Caco-2 (cell line): ENCODE data around the gene LTBP1. TPM values are rescaled to one million over a fixed set of nuclear protein-coding genes. Genes with fewer than 3 reads are reported as not detected.

Experiments used
- BruUV-seq: library from RNA; stranded (reverse); fragments of 400-500 nt; replicated peaks from 2 replicates; lab custom pipeline; 2021; lab: Mats Ljungman, UMichigan
- CTCF ChIA-PET: fragments of 300-600 bp; sonication (Branson Sonifier 250); formaldehyde crosslinking; loops from one replicate; lab custom pipeline; 2022; ENCODE audit warnings: antibody characterized with exemption; lab: Charles Lee
- POLR2A ChIA-PET: fragments of 300-600 bp; sonication (Branson Sonifier 250); formaldehyde crosslinking; loops from one replicate; lab custom pipeline; 2022; ENCODE audit warnings: antibody characterized with exemption; lab: Charles Lee
- DNase-seq, 2 experiments: peaks; one replicate each; pipeline versions ENCODE4 v3.0.0 to v3.0.0-alpha.2; 2020 to 2022
- H3K27me3 ChIP-seq: replicated peaks from 2 replicates; pipeline ENCODE4 v1.6.0; 2011; ENCODE audit warnings: low read length; ENCODE audit not compliant: control insufficient read depth, insufficient read depth
- H3K36me3 ChIP-seq: 2 replicates; pipeline ENCODE4 v1.5.1; 2011; ENCODE audit warnings: low read length; ENCODE audit not compliant: control insufficient read depth, insufficient read depth
- H3K4me1 ChIP-seq: fragments of 250-450 bp; sonication (Bioruptor Pico); 2 replicates; pipeline ENCODE4 v1.5.1; 2020; ENCODE audit warnings: mild to moderate bottlenecking
- H3K4me3 ChIP-seq: 2 replicates; pipeline ENCODE4 v1.5.1; 2011; ENCODE audit warnings: low read depth, mild to moderate bottlenecking, control low read depth, low read length
- H3K9me3 ChIP-seq: fragments of 250-450 bp; sonication (Bioruptor Pico); 2 replicates; pipeline ENCODE4 v1.5.1; 2020; ENCODE audit warnings: mild to moderate bottlenecking, moderate library complexity
- H3K27ac Mint-ChIP-seq: one replicate; pipeline ENCODE4 v1.8.0; 2022; ENCODE audit warnings: mixed read lengths; ENCODE audit not compliant: unreplicated experiment
- H3K27me3 Mint-ChIP-seq: one replicate; pipeline ENCODE4 v1.8.0; 2022; ENCODE audit warnings: mixed read lengths; ENCODE audit not compliant: insufficient read depth, unreplicated experiment
- H3K36me3 Mint-ChIP-seq: one replicate; pipeline ENCODE4 v1.8.0; 2022; ENCODE audit warnings: mild to moderate bottlenecking, mixed read lengths; ENCODE audit not compliant: insufficient read depth, unreplicated experiment
- H3K4me1 Mint-ChIP-seq: one replicate; pipeline ENCODE4 v1.8.0; 2022; ENCODE audit warnings: low read depth, mixed read lengths; ENCODE audit not compliant: unreplicated experiment
- H3K4me3 Mint-ChIP-seq: one replicate; pipeline ENCODE4 v1.8.0; 2022; ENCODE audit warnings: mild to moderate bottlenecking, moderate library complexity, mixed read lengths; ENCODE audit not compliant: unreplicated experiment
- H3K9me3 Mint-ChIP-seq: one replicate; pipeline ENCODE4 v1.8.0; 2022; ENCODE audit warnings: mixed read lengths; ENCODE audit not compliant: unreplicated experiment
- CTCF ChIP-seq, 2 experiments: fragments of 200-600 bp in 1 of 2; IDR thresholded peaks; 1 replicate in 1 of 2; 2 replicates in 1 of 2; pipeline versions ENCODE4 v1.5.1 to v1.8.0; 2011 to 2022; ENCODE audit warnings: antibody characterized with exemption in 1 of 2, control low read depth in 1 of 2, inconsistent platforms in 1 of 2, low read depth in 1 of 2, low read length in 1 of 2, mild to moderate bottlenecking in 1 of 2, moderate library complexity in 1 of 2; ENCODE audit not compliant: insufficient read depth in 1 of 2, severe bottlenecking in 1 of 2, unreplicated experiment in 1 of 2
- intact Hi-C: fragments of 100-400 bp; cut with micrococcal nuclease; formaldehyde crosslinking; loops from one replicate; pipeline ENCODE4 v1.10.0; 2022; ENCODE audit not compliant: unreplicated experiment
- total RNA-seq: library from RNA; stranded (reverse); gene quantifications from 2 replicates; pipeline ENCODE4 v1.2.3, GENCODE V29; 2022

LTBP1 gene
- total RNA-seq, 1 experiment from 2014 or later: 64.2 TPM

GRCh38 chr2:33011373-33011772 lies 64.6 kb downstream of the LTBP1 start:
- Histone ChIP-seq H3K4me1 (peaks cover 34% of the 10 kb centered on the region), H3K27me3 (no peaks in the 10 kb centered on the region), H3K36me3 (no peaks in the 10 kb centered on the region), H3K9me3 (no peaks in the 10 kb centered on the region), H3K4me3 (no peak overlapping the region)
- ChIA-PET CTCF (no interaction called here), POLR2A (no interaction called here)
- TF ChIP-seq CTCF (IDR thresholded peaks at IDR 0.05; ENCODE audit: insufficient read depth in 1 of 2, low read depth in 1 of 2, low read length in 1 of 2, severe bottlenecking in 1 of 2, unreplicated experiment in 1 of 2): no peak
- Mint-ChIP-seq H3K4me3 (no peak overlapping the region), H3K36me3 (no peaks in the 10 kb centered on the region), H3K27ac (no peak overlapping the region), H3K9me3 (no peaks in the 10 kb centered on the region), H3K27me3 (no peaks in the 10 kb centered on the region), H3K4me1 (peaks cover 29% of the 10 kb centered on the region)
- BruUV-seq: no TSS peak
- intact Hi-C loops: loop anchor here (10.0 kb wide), 1 partner anchor 207 kb away; no protein-coding TSS in a partner anchor
- DNase-seq: no peak

- intact Hi-C loops: loop anchor here (10.0 kb wide), 1 partner anchor 207 kb away; no protein-coding TSS in a partner anchor
Observed at GRCh38 chr2:33011941-33012340, 65.2 kb downstream of the LTBP1 start.

GRCh38 chr2:33013684-33014110 lies 66.9 kb downstream of the LTBP1 start:
- intact Hi-C loops: loop anchor here (2.0 to 10.0 kb wide), 2 partner anchors 67 to 209 kb away; partner anchors contain the start of gene LTBP1

More at GRCh38 chr2:33011941-33012340, 65.2 kb downstream of the LTBP1 start:
- no peak for TF ChIP-seq CTCF (IDR thresholded peaks at IDR 0.05; ENCODE audit: insufficient read depth in 1 of 2, low read depth in 1 of 2, low read length in 1 of 2, severe bottlenecking in 1 of 2, unreplicated experiment in 1 of 2)
- Mint-ChIP-seq H3K27me3 (no peaks in the 10 kb centered on the region), H3K27ac (no peak overlapping the region), H3K9me3 (no peaks in the 10 kb centered on the region), H3K4me3 (no peak overlapping the region), H3K36me3 (no peaks in the 10 kb centered on the region), H3K4me1 (peaks cover 29% of the 10 kb centered on the region)
- peaks cover 36% of the 10 kb centered on the region for H3K4me1 ChIP-seq
- H3K4me3 ChIP-seq: no peak overlapping the region
- DNase-seq: no peak
- no peaks in the 10 kb centered on the region for H3K27me3 ChIP-seq
- ChIA-PET POLR2A (no interaction called here), CTCF (no interaction called here)
- H3K9me3 ChIP-seq: no peaks in the 10 kb centered on the region
- BruUV-seq: no TSS peak
- no peaks in the 10 kb centered on the region for H3K36me3 ChIP-seq

More at GRCh38 chr2:33013684-33014110, 66.9 kb downstream of the LTBP1 start:
- Histone ChIP-seq H3K27me3 (no peaks in the 10 kb centered on the region), H3K36me3 (no peaks in the 10 kb centered on the region), H3K4me1 (peaks cover 46% of the 10 kb centered on the region), H3K9me3 (no peaks in the 10 kb centered on the region), H3K4me3 (no peak overlapping the region)
- no peak for DNase-seq
- no peak for TF ChIP-seq CTCF (IDR thresholded peaks at IDR 0.05; ENCODE audit: insufficient read depth in 1 of 2, low read depth in 1 of 2, low read length in 1 of 2, severe bottlenecking in 1 of 2, unreplicated experiment in 1 of 2)
- H3K4me1 Mint-ChIP-seq: peaks cover 36% of the 10 kb centered on the region
- ChIA-PET POLR2A (no interaction called here), CTCF (interaction anchor here (0.5 kb wide), 1 partner anchor 20 kb away, joined by 4 read pairs; no protein-coding TSS in a partner anchor)
- no peaks in the 10 kb centered on the region for H3K27me3 Mint-ChIP-seq
- no TSS peak for BruUV-seq
- H3K4me3 Mint-ChIP-seq: peak overlapping the region; percentile 48
- H3K9me3 Mint-ChIP-seq: no peaks in the 10 kb centered on the region
- peak overlapping the region; percentile 87 for H3K27ac Mint-ChIP-seq
- no peaks in the 10 kb centered on the region for H3K36me3 Mint-ChIP-seq
